Measurements from ENCODE around the gene IGSF9.
A peak's percentile ranks its signal among the peaks of the same experiment; 100 is the strongest.

Gene IGSF9

DNA sequence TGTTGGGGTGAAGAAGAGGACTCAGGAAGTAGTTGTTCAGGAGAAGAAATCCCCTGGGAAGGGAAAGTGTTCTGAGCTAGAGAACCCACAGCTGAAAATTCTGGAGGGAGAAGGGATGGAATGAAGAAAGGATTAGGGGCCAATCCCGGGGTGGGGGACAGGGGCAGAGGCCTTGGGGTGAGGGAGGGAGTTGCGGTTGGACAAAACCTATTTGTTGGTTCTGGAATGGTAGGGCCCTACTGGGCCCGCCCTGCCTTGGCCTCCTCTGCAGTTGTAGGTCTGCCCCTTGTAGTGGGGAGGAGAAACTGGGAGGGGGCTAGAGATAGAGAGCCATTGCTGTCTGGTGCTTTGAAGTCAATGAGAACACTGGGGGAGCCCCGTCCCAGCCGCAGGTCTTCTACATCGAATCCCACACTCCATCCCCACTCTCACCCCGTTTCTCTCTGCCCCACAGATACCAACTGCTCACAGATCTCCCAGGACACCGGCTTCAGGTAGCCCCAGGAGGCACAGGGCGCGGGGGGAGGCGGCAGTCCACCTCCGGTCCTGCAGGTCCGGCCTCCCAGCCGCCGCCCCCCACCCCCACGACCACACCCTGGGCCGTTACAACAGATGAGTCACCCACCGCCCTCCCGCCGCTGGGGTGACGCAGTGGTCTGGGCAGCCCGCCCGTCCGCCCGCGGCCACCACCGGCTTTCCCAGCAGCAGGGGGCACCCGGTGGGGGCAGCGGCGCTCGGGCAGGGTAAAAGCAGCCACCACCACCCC is 21.2 kb downstream of the IGSF9 start:
- Mint-ChIP-seq H3K9me3 (no peaks in the 10 kb centered on the region), H3K36me3 (ENCODE audit: low read depth) (peaks cover 30% of the 10 kb centered on the region), H3K4me1 (peaks cover 54% of the 10 kb centered on the region), H3K27ac (peak overlapping the region; percentile 98), H3K27me3 (ENCODE audit: low read depth, poor library complexity) (no peaks in the 10 kb centered on the region), H3K4me3 (peak overlapping the region; percentile 79)
- peak; percentile 38 for DNase-seq
- no peak for TF ChIP-seq CTCF (IDR thresholded peaks at IDR 0.05)

GRCh38 chr1:159923203-159924024 is 22.0 kb downstream of the IGSF9 start:
- H3K36me3 Mint-ChIP-seq (ENCODE audit: low read depth), result peaks cover 24% of the 10 kb centered on the region

GRCh38 chr1:159922511-159923202 is 22.8 kb downstream of the IGSF9 start:
- peak overlapping the region; percentile 78 for H3K27ac Mint-ChIP-seq
- H3K9me3 Mint-ChIP-seq, result no peaks in the 10 kb centered on the region
- DNase-seq, result no peak
- peaks cover 21% of the 10 kb centered on the region for H3K36me3 Mint-ChIP-seq (ENCODE audit: low read depth)
- TF ChIP-seq CTCF (IDR thresholded peaks at IDR 0.05), result no peak
- peaks cover 63% of the 10 kb centered on the region for H3K4me1 Mint-ChIP-seq
- peak overlapping the region; percentile 79 for H3K4me3 Mint-ChIP-seq
- H3K27me3 Mint-ChIP-seq (ENCODE audit: low read depth, poor library complexity), result peaks cover under 1% of the 10 kb centered on the region

More at GRCh38 chr1:159923203-159924024, 22.0 kb downstream of the IGSF9 start:
- Mint-ChIP-seq H3K9me3 (no peaks in the 10 kb centered on the region), H3K4me1 (peaks cover 56% of the 10 kb centered on the region), H3K27ac (peak overlapping the region; percentile 98), H3K4me3 (peak overlapping the region; percentile 79), H3K27me3 (ENCODE audit: low read depth, poor library complexity) (no peaks in the 10 kb centered on the region)
- DNase-seq, result peak; percentile 58
- TF ChIP-seq CTCF (IDR thresholded peaks at IDR 0.05), result no peak

DNA sequence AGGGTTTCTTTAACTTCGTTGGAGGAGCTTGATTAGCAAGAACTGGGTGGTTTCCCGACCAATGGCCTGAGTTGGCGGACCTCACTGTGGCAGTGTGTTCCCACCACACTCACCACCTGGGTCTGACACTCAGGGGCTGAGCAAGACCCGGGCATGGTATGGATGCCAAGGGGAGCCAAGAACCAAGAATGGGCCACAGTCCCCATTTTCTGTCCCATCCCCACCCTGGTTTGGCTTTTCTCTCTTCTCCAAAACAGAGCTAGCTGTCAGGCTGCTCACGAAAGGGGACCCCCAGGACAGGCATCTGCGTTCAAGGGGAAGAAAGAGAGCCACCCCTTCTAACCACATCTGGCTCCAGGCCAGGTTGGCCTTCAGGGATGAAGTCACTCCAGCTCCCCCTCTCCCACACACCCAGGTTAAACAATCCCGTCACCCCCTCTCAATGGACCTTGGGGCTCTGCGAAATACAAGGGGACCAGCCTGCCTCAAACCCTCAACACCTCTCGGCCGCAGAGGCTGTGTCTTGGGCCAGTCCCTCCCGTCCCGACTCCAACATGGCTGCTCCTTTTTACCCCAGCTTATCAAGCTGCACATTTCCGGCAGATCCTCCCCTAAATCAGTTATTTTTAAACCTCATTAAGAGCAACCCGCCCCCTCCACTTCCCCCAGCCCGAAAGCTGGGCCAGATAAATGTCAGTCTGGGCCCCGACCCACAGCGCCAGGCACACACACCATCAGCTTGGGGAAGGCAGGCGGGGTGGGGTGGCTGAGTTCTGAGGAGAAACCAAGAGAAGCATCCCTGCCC is 23.5 kb downstream of the IGSF9 start:
- Mint-ChIP-seq H3K27ac (peak overlapping the region; percentile 60), H3K36me3 (ENCODE audit: low read depth) (peaks cover 13% of the 10 kb centered on the region), H3K27me3 (ENCODE audit: low read depth, poor library complexity) (peaks cover 2% of the 10 kb centered on the region), H3K4me1 (peaks cover 66% of the 10 kb centered on the region), H3K9me3 (no peaks in the 10 kb centered on the region), H3K4me3 (peak overlapping the region; percentile 48)
- no peak for DNase-seq
- TF ChIP-seq CTCF (IDR thresholded peaks at IDR 0.05), result no peak

- no peak for TF ChIP-seq CTCF (IDR thresholded peaks at IDR 0.05)
- Mint-ChIP-seq H3K27me3 (ENCODE audit: low read depth, poor library complexity) (peaks cover 2% of the 10 kb centered on the region), H3K36me3 (ENCODE audit: low read depth) (peaks cover 11% of the 10 kb centered on the region), H3K4me3 (no peak overlapping the region), H3K27ac (peak overlapping the region; percentile 8), H3K9me3 (no peaks in the 10 kb centered on the region), H3K4me1 (peaks cover 65% of the 10 kb centered on the region)
- no peak for DNase-seq
These were observed 24.2 kb downstream of the IGSF9 start for GRCh38 chr1:159921251-159921650.
